Bronchial epithelial cell (primary cell): ENCODE results near the gene OR2F2. TPM values are rescaled to one million over a fixed set of nuclear protein-coding genes. Genes with fewer than 3 reads are reported as not detected.

ENCODE experiments used
- DNase-seq: peaks from one replicate; pipeline ENCODE4 v3.0.0-alpha.2; 2010; ENCODE audit warnings: low read depth
- FAIRE-seq: peaks from 2 replicates; lab custom pipeline; 2011; peaks lifted over from hg19 to GRCh38; lab: Jason Lieb, UNC
- H3K27me3 ChIP-seq: 2 replicates; pipeline ENCODE4 v1.5.1; 2011; ENCODE audit warnings: low read length; ENCODE audit not compliant: control insufficient read depth, insufficient read depth
- H3K36me3 ChIP-seq: 2 replicates; pipeline ENCODE4 v1.5.1; 2011; ENCODE audit warnings: low read length; ENCODE audit not compliant: control insufficient read depth, insufficient read depth
- H3K4me3 ChIP-seq: 2 replicates; pipeline ENCODE4 v1.5.1; 2011; ENCODE audit warnings: mild to moderate bottlenecking, low read depth, low read length, control low read depth
- total RNA-seq: library from RNA; depleted of rRNA; stranded (reverse); fragments of >200 nt; gene quantifications from 2 replicates; pipeline ENCODE4 v1.2.1, GENCODE V29; 2014
- TF ChIP-seq, protein P1 (sequence below): IDR thresholded peaks from 2 replicates; pipeline ENCODE4 v1.5.1; 2011; ENCODE audit warnings: mild to moderate bottlenecking, moderate library complexity, low read length, control low read depth, inconsistent platforms; ENCODE audit not compliant: insufficient read depth, severe bottlenecking

The OR2F2 gene, protein sequence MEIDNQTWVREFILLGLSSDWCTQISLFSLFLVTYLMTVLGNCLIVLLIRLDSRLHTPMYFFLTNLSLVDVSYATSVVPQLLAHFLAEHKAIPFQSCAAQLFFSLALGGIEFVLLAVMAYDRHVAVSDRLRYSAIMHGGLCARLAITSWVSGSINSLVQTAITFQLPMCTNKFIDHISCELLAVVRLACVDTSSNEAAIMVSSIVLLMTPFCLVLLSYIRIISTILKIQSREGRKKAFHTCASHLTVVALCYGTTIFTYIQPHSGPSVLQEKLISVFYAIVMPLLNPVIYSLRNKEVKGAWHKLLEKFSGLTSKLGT
- total RNA-seq: not detected in 2 replicates

DNA sequence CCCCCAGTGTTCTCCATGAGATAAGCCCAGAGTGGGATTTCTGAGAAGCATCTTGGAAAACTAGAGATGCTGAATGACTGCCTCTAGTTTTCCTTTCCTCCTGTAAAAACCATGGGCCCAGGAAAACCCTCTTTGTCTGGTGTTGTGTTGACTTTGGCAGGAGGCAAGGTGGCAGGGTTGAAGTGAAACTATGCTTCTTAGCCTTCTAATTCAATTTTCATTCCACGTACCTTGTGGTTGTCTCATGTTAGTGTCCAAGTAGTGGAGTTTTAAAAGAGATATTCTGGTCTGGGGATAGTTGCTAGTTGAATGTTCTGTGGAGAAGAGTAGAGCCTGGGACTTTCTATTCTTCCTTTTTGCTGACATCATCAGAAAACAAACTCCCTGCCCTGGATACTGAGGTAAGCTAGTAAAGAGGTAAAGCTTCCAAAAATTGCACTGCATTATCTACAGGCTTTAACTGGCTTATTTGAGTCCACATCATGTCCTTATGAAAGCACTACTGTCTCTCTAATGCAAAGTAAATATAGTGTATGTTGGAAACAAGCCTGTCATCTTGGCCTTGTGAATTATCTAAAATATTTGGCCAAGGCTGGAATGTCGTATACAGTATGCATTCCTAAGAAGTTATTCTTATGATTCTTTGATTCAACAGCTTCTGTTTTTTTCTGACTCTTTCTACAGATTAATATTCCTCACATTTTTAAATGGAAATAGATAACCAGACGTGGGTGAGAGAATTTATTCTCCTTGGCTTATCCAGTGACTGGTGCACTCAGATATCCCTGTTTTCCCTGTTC lies at the start of gene OR2F2:
Gene OR2F2 (plus strand): TSS at position 708 of the 800 bp plus-strand sequence. CDS start 0 bp downstream, at position 708.
- Histone ChIP-seq H3K4me3 (no peak within 1 kb of the TSS), H3K36me3 (no peaks in the 10 kb centered on the region), H3K27me3 (no peaks in the 10 kb centered on the region)
- FAIRE-seq: no peak
- TF ChIP-seq, protein P1, sequence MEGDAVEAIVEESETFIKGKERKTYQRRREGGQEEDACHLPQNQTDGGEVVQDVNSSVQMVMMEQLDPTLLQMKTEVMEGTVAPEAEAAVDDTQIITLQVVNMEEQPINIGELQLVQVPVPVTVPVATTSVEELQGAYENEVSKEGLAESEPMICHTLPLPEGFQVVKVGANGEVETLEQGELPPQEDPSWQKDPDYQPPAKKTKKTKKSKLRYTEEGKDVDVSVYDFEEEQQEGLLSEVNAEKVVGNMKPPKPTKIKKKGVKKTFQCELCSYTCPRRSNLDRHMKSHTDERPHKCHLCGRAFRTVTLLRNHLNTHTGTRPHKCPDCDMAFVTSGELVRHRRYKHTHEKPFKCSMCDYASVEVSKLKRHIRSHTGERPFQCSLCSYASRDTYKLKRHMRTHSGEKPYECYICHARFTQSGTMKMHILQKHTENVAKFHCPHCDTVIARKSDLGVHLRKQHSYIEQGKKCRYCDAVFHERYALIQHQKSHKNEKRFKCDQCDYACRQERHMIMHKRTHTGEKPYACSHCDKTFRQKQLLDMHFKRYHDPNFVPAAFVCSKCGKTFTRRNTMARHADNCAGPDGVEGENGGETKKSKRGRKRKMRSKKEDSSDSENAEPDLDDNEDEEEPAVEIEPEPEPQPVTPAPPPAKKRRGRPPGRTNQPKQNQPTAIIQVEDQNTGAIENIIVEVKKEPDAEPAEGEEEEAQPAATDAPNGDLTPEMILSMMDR: no peak
- DNase-seq: no peak

DNA sequence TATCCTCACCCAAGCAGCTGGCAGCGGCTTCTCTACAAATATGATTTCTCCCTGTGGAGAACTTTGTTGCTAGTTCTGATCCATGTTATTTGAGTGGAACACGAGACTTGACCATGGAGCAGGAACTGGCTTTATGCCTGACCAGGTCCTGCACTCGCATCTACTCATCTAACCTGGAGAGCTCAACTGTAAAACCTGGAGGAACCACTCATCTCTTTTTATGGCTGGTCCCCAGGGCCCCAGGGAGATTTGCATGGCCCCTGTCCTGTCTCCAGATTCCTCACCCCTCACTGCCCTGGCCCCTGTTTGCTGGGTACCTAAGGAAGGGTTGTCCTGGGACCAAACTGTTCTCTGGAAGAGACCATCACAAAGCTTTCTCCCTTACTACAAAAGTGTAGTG lies 49.1 kb upstream of the OR2F2 start:
- H3K27me3 ChIP-seq: no peaks in the 10 kb centered on the region
- no peak overlapping the region for H3K4me3 ChIP-seq
- DNase-seq: no peak
- H3K36me3 ChIP-seq: no peaks in the 10 kb centered on the region
- TF ChIP-seq, protein P1: no peak
- no peak for FAIRE-seq

DNA sequence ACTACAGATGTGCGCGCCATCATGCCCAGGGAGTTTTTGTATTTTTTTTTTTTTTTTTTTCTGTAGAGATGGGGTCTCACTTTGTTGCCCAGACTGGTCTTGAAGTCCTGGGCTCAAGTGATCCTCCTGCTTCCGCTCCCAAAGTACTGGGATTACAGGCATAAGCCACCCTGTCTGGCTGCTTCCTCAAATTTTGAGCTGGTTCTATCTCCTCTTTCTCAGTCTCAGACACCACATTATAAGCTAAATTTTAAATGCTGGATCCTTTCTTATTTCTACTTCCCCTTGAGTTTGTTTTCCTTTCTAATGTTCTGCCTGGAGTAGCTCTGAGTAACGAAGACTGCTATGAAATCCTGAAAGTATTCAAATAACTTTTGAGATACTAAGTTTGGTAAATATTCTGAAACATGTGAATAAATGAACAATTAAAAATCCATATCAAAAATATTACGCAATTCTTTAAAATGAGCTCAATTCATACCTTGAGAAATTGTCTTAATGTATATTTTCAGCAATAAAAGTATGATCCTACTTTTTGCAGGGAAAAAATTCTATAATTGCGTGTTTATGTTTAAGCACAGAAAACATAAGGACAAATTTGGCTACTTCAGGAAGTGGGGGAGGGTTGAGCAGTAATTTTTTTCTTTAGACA lies 48.1 kb upstream of the OR2F2 start:
- Histone ChIP-seq H3K4me3 (no peak overlapping the region), H3K36me3 (no peaks in the 10 kb centered on the region), H3K27me3 (no peaks in the 10 kb centered on the region)
- TF ChIP-seq, protein P1: no peak
- no peak for FAIRE-seq
- DNase-seq: no peak

DNA sequence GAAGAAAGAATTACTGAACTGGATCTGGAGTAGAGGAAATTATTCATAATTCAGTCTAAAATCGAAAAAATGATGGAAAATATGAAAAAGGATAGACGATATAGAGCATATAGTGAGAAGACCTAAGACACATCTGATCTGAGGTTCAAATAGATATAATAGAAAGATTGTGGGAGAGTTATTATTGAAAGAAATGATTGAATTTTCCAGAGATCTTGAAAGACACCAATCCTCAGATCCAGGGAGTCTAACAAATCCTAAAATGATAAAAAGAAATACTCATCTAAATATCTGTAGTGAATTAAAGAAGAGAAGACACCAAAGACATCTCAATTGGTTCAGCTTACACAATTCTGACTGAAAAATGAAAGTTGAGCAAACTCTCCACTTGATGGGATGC lies 46.0 kb upstream of the OR2F2 start:
- no peak overlapping the region for H3K4me3 ChIP-seq
- H3K27me3 ChIP-seq: no peaks in the 10 kb centered on the region
- TF ChIP-seq, protein P1: no peak
- no peaks in the 10 kb centered on the region for H3K36me3 ChIP-seq
- DNase-seq (no peak), FAIRE-seq (no peak)

DNA sequence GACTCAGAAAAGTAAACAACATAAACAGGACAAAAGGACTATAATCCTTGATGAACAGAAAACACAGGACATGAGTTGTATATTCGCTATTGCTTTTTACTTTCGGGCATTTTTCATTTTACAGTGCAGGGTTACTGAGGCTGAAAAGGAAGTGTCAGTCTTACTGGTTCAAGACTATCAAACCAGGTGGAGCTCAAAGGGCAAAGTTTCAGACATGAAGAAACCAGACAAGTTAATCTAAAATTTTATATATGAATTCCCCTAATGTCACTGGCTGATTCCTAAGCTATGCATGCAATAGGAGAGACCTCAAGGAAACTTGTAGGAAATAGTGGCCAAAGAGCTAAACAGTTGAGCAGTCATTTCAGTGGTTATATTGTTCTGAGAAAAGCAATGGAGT lies 44.5 kb upstream of the OR2F2 start:
- no peaks in the 10 kb centered on the region for H3K27me3 ChIP-seq
- no peak for FAIRE-seq
- TF ChIP-seq, protein P1: no peak

More for the DNA sequence above, 44.5 kb upstream of the OR2F2 start:
- Histone ChIP-seq H3K36me3 (no peaks in the 10 kb centered on the region), H3K4me3 (no peak overlapping the region)
- DNase-seq: no peak
